WERI-Rb-1 (cell line): ENCODE measurements around the gene ATP6V1C2.

ENCODE experiments used
- DNase-seq: peaks from one replicate; pipeline ENCODE4 v3.0.0-alpha.2; 2020
- H3K27ac ChIP-seq: fragments of 250-450 bp; sonication (Bioruptor Pico); 2 replicates; pipeline ENCODE4 v1.5.1; 2020; ENCODE audit warnings: mild to moderate bottlenecking, moderate library complexity
- H3K27me3 ChIP-seq: fragments of 250-450 bp; sonication (Bioruptor Pico); 2 replicates; pipeline ENCODE4 v1.5.1; 2021; ENCODE audit warnings: mild to moderate bottlenecking, low read depth, moderate library complexity; ENCODE audit not compliant: insufficient read depth, severe bottlenecking
- H3K36me3 ChIP-seq: fragments of 250-450 bp; sonication (Bioruptor Pico); 2 replicates; pipeline ENCODE4 v1.5.1; 2020; ENCODE audit warnings: mild to moderate bottlenecking, moderate library complexity
- H3K4me3 ChIP-seq: 2 replicates; pipeline ENCODE4 v1.5.1; 2011; ENCODE audit warnings: low read depth, mild to moderate bottlenecking, control low read depth, low read length
- H3K9me3 ChIP-seq: fragments of 250-450 bp; sonication (Bioruptor Pico); 2 replicates; pipeline ENCODE4 v1.5.1; 2021; ENCODE audit warnings: mild to moderate bottlenecking, moderate library complexity; ENCODE audit not compliant: severe bottlenecking
- TF ChIP-seq, protein P1 (sequence below): IDR thresholded peaks from 2 replicates; pipeline ENCODE4 v1.5.1; 2011; ENCODE audit warnings: low read depth, mild to moderate bottlenecking, control low read depth, inconsistent platforms, low read length

ATP6V1C2 gene

GRCh38 chr2:10733980-10734379, 12.6 kb downstream of the ATP6V1C2 start:
- Histone ChIP-seq H3K36me3 (no peaks in the 10 kb centered on the region), H3K9me3 (no peaks in the 10 kb centered on the region), H3K4me3 (no peak overlapping the region), H3K27ac (no peak overlapping the region), H3K27me3 (no peaks in the 10 kb centered on the region)
- DNase-seq, result no peak
- TF ChIP-seq, protein P1, sequence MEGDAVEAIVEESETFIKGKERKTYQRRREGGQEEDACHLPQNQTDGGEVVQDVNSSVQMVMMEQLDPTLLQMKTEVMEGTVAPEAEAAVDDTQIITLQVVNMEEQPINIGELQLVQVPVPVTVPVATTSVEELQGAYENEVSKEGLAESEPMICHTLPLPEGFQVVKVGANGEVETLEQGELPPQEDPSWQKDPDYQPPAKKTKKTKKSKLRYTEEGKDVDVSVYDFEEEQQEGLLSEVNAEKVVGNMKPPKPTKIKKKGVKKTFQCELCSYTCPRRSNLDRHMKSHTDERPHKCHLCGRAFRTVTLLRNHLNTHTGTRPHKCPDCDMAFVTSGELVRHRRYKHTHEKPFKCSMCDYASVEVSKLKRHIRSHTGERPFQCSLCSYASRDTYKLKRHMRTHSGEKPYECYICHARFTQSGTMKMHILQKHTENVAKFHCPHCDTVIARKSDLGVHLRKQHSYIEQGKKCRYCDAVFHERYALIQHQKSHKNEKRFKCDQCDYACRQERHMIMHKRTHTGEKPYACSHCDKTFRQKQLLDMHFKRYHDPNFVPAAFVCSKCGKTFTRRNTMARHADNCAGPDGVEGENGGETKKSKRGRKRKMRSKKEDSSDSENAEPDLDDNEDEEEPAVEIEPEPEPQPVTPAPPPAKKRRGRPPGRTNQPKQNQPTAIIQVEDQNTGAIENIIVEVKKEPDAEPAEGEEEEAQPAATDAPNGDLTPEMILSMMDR, result no peak

- DNase-seq, result no peak
- TF ChIP-seq, protein P1, result no peak
- Histone ChIP-seq H3K27ac (no peak overlapping the region), H3K27me3 (no peaks in the 10 kb centered on the region), H3K9me3 (no peaks in the 10 kb centered on the region), H3K36me3 (no peaks in the 10 kb centered on the region), H3K4me3 (no peak overlapping the region)
Observed at GRCh38 chr2:10738192-10738591, 16.8 kb downstream of the ATP6V1C2 start.

DNA sequence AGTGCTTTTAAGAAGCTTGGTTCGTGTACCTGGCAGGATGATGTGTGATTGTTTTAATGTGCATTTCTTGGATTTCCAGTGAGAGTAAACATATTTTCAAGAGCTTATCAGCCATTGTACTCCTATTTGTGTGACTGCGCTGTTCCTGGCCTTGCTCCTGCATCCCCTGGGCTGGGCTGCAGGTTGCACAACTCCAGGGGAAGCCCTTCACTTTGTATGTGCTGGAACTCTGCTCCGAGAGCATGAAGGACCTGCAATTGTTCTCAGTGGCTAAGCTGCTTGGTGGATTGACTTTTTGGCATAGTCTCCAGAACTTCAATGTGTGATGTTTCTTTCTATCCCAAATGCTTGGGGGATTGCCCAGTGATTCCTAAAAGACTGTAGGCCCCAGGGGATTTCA, 18.8 kb downstream of the ATP6V1C2 start:
- H3K27ac ChIP-seq, result no peak overlapping the region
- no peak for DNase-seq
- TF ChIP-seq, protein P1, result no peak
- no peaks in the 10 kb centered on the region for H3K9me3 ChIP-seq
- H3K4me3 ChIP-seq, result no peak overlapping the region
- H3K27me3 ChIP-seq, result no peaks in the 10 kb centered on the region
- no peaks in the 10 kb centered on the region for H3K36me3 ChIP-seq

DNA sequence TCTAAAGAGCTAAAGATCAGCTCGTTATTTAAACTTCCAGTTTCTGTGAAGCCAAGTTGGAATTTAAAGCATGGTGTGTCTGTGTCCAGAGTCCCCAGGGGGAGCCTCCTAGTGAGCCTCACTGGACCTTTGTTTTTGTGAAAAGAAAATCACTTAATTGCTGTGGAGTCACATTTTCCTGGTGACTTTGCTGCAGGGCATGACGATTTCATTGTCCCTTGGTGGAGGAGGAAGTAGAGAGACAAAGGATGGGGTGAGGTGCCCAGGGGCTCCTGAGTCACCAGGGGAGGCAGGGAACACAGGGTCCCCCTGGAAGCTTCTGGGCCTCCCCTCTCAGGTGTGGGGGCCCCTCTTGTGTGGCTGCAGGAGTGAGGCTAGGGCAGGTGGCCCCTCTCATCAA, 19.7 kb downstream of the ATP6V1C2 start:
- Histone ChIP-seq H3K27me3 (no peaks in the 10 kb centered on the region), H3K36me3 (no peaks in the 10 kb centered on the region), H3K4me3 (no peak overlapping the region), H3K27ac (no peak overlapping the region), H3K9me3 (no peaks in the 10 kb centered on the region)
- TF ChIP-seq, protein P1, result no peak
- no peak for DNase-seq

- H3K27ac ChIP-seq, result no peak overlapping the region
- no peak overlapping the region for H3K4me3 ChIP-seq
- TF ChIP-seq, protein P1, result no peak
- DNase-seq, result no peak
- no peaks in the 10 kb centered on the region for H3K27me3 ChIP-seq
- no peaks in the 10 kb centered on the region for H3K36me3 ChIP-seq
- no peaks in the 10 kb centered on the region for H3K9me3 ChIP-seq
Observed at GRCh38 chr2:10742666-10743065, 21.2 kb downstream of the ATP6V1C2 start.

GRCh38 chr2:10750610-10751009, 29.2 kb downstream of the ATP6V1C2 start:
- TF ChIP-seq, protein P1, result no peak
- Histone ChIP-seq H3K4me3 (no peak overlapping the region), H3K27me3 (no peaks in the 10 kb centered on the region), H3K9me3 (no peaks in the 10 kb centered on the region), H3K36me3 (no peaks in the 10 kb centered on the region), H3K27ac (no peak overlapping the region)
- DNase-seq, result no peak
